ENCODE data around the gene TRAK2. TPM values are rescaled to one million over a fixed set of nuclear protein-coding genes. Genes with fewer than 3 reads are reported as not detected.

TRAK2 gene
- total and polyA plus RNA-seq, 8 donors = 46.3 to 54.7 (median 50.4) TPM

- Histone ChIP-seq H3K27me3 (no peaks in the 10 kb centered on the region), H3K9me3 (no peaks in the 10 kb centered on the region), H3K27ac (no peak overlapping the region), H3K4me3 (no peak overlapping the region), H3K4me1 (no peaks in the 10 kb centered on the region), H3K36me3 (peaks cover 0 to 15% of the 10 kb centered on the region in 2 donors)
- no peak for DNase-seq
- TF ChIP-seq, protein P1, sequence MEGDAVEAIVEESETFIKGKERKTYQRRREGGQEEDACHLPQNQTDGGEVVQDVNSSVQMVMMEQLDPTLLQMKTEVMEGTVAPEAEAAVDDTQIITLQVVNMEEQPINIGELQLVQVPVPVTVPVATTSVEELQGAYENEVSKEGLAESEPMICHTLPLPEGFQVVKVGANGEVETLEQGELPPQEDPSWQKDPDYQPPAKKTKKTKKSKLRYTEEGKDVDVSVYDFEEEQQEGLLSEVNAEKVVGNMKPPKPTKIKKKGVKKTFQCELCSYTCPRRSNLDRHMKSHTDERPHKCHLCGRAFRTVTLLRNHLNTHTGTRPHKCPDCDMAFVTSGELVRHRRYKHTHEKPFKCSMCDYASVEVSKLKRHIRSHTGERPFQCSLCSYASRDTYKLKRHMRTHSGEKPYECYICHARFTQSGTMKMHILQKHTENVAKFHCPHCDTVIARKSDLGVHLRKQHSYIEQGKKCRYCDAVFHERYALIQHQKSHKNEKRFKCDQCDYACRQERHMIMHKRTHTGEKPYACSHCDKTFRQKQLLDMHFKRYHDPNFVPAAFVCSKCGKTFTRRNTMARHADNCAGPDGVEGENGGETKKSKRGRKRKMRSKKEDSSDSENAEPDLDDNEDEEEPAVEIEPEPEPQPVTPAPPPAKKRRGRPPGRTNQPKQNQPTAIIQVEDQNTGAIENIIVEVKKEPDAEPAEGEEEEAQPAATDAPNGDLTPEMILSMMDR (IDR thresholded peaks at IDR 0.05) = no peak
- intact Hi-C loops (cut with DNase I) = no loop called here
- no peak for ATAC-seq
These were observed 90.1 kb downstream of the TRAK2 start for GRCh38 chr2:201361078-201361733.

DNA sequence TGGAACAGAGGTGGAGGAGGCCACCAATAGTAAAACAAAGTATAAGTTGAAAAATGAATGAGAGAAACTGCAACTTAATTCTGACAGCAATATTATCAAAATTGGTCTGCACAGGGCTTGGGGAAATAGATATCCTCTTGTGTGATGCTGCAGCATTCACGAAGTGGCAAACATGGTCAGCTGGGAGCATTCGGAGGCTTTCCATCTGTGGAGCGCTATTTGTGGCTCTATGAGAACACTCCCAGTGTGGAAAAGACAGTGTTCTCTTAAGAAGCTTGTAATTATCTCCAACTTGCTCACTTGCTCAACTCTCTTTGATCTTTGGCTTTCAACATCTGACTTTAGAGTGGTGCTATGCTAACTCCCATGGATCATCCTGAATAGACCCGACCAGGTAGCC, 91.0 kb downstream of the TRAK2 start:
- intact Hi-C loops (cut with DNase I) = no loop called here
- TF ChIP-seq, protein P1 (IDR thresholded peaks at IDR 0.05) = no peak
- H3K27ac ChIP-seq = no peak overlapping the region
- DNase-seq = no peak
- no peak overlapping the region for H3K4me3 ChIP-seq
- peaks cover 0 to 15% of the 10 kb centered on the region in 2 donors for H3K36me3 ChIP-seq
- no peak for ATAC-seq
- H3K4me1 ChIP-seq = no peaks in the 10 kb centered on the region
- no peaks in the 10 kb centered on the region for H3K9me3 ChIP-seq
- no peaks in the 10 kb centered on the region for H3K27me3 ChIP-seq

GRCh38 chr2:201358684-201359083, 92.6 kb downstream of the TRAK2 start:
- TF ChIP-seq, protein P1 (IDR thresholded peaks at IDR 0.05) = no peak
- ATAC-seq = no peak
- no peaks in the 10 kb centered on the region for H3K9me3 ChIP-seq
- H3K27me3 ChIP-seq = no peaks in the 10 kb centered on the region
- no peak overlapping the region for H3K4me3 ChIP-seq
- no peaks in the 10 kb centered on the region for H3K4me1 ChIP-seq
- peaks cover 0 to 15% of the 10 kb centered on the region in 2 donors for H3K36me3 ChIP-seq
- intact Hi-C loops (cut with DNase I) = loop anchor here in 1 of 2 donors (2.0 kb wide), 1 partner anchor 122 kb away; no protein-coding TSS in a partner anchor
- no peak for DNase-seq
- no peak overlapping the region for H3K27ac ChIP-seq

DNA sequence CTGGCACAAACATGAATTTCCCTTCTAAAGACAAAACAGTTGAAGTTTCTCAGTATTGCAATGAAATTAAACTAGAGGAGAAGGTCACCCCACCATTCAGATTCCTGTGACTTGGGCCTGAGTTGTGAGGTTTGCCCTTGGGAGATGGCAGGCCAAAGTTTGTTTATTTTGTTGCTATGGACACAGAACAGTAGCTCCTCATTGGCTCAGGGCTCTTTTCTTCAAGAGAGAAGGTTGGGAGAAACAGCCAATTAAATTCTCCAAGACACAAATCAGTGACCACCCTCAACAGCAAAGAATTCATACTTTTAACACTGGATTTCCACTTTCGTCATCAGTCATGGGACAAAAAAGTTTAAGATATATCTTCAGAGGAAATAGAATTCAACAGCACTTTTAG, 94.0 kb downstream of the TRAK2 start, which contains the start of gene FLACC1:
Gene FLACC1, minus strand, starts transcription at position 125 of the 400 bp plus-strand sequence. CDS start 5,941 bp downstream, outside the sequence.
- peak within 1 kb of the TSS; percentile 69 to 76 for H3K27ac ChIP-seq
- ATAC-seq = peak; percentile 96
- peak in 2 of 4 donors; percentile 51 to 83 for DNase-seq
- no peaks in the 10 kb centered on the region for H3K4me1 ChIP-seq
- H3K9me3 ChIP-seq = no peaks in the 10 kb centered on the region
- intact Hi-C loops (cut with DNase I) = no loop called here
- peaks cover 0 to 7% of the 10 kb centered on the region in 2 donors for H3K36me3 ChIP-seq
- H3K4me3 ChIP-seq = no peak within 1 kb of the TSS
- H3K27me3 ChIP-seq = no peaks in the 10 kb centered on the region
- TF ChIP-seq, protein P1 (IDR thresholded peaks at IDR 0.05) = no peak

GRCh38 chr2:201353116-201353515, 98.1 kb downstream of the TRAK2 start:
- Histone ChIP-seq H3K4me1 (no peaks in the 10 kb centered on the region), H3K36me3 (peaks cover 0 to 4% of the 10 kb centered on the region in 2 donors), H3K27ac (no peak overlapping the region), H3K4me3 (no peak overlapping the region), H3K27me3 (no peaks in the 10 kb centered on the region), H3K9me3 (no peaks in the 10 kb centered on the region)
- TF ChIP-seq, protein P1 (IDR thresholded peaks at IDR 0.05) = no peak
- ATAC-seq = no peak
- intact Hi-C loops (cut with DNase I) = no loop called here
- DNase-seq = no peak

Measured in left lung (tissue), 10 donors.